Hindlimb muscle (tissue), 1 donor: ENCODE measurements around the gene CHPF2. TPM values are rescaled to one million over a fixed set of nuclear protein-coding genes. Genes with fewer than 3 reads are reported as not detected.

Source experiments
- DNase-seq: peaks from one replicate; pipeline ENCODE4 v3.0.0-alpha.2; 2013
- polyA plus RNA-seq: library from polyadenylated mRNA; unstranded; fragments of 120-200 nt; gene quantifications from one replicate; pipeline ENCODE4 v1.2.1, GENCODE V29; 2013; ENCODE audit not compliant: insufficient read length

CHPF2 gene
- 22.2 TPM for polyA plus RNA-seq

GRCh38 chr7:151232091-151232916, at the start of gene CHPF2:
CHPF2 (plus strand) TSS chr7:151232483; CDS start chr7:151234012, 1,529 bp downstream.
- peak; percentile 89 for DNase-seq

DNA sequence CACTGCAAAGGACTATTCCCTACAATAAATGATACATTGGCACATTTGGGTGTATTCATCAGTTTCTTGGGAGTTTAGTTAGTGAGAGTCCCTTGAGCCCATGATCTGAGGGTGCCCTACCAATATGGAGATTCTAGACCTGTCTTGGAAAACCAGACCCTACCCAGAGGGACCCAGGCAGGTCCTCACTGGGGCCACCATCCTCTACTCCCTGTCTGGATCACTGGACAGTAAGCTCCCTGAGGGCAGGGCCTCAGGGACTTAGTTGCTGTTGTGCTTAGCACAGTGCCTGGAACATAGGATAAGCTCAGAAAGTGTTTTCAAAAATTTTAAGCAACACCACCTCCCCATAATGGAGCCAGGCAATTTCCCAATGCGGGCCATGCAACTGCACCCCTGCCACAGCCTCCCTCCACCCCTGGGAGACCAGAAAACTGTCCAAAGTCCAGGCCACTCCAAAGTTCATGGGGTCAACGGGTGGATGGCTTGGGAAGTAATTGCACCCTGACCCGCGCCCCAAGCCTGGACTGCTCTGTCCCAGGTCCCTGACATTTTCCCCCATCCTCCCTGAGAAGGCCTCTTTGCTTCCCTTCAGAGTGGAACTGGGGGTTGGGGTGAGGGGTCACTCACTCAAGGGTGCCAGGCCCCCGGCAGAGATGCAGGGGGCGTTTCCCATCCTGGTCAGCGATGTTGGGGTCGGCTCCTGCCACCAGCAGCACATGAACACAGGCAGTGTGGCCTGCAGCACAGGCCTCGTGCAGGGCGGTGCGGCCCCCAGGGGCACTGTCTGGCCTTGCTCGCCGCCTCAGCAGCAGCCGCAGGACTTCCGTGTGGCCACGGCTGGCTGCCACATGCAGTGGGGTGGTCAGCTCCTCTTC, 46.3 kb upstream of the CHPF2 start:
- no peak for DNase-seq

- no peak for DNase-seq
These were observed 45.5 kb upstream of the CHPF2 start, which contains the start of gene ASB10 for GRCh38 chr7:151186640-151187408. ASB10 (minus strand) TSS chr7:151187250; CDS start chr7:151187130, 120 bp downstream.

DNA sequence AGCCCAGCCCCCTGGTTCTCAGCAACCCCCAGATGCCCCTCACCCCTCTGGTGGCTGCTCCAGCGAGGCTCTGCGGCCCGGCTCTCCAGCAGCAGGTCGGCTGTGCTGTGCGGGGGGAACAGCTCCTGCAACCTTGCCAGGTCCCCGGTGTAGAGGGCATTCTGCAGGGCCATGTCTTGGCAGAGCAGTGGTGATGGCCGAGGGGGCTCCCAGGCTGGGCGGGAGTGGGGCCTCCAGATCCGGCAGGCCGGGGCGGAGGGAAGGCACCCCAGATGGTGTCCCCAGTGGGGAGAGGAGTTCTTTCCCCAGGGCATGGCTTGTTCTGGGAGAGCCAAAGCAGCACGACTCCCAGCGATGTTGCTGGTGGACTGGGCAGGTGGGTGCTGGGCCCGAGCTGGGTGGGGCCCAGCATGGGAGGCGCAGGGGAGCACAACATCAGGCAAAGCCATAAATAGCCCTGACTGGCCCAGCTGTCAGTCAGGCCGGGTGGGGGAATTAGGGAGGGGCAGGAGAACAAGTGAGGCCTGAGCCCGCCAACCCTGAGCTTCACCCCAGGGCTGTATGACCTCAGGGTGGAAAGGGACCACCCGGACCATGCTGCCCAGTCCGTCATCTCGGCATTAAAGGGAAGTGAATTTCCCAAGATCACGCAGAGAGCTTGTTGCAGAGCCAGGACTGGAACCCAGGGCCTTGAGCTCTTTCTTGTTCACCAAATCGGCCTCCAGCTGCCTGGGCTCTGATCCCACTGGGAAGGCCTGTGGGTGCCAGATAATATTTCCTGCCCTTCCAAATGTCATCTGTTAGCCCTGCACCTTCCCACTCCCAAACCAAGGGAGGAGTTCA, 44.7 kb upstream of the CHPF2 start:
- DNase-seq = no peak

GRCh38 chr7:151188252-151188542, 44.1 kb upstream of the CHPF2 start:
- no peak for DNase-seq

- DNase-seq = no peak
These were observed 43.2 kb upstream of the CHPF2 start for GRCh38 chr7:151189038-151189437.

GRCh38 chr7:151191544-151191943, 40.7 kb upstream of the CHPF2 start:
- no peak for DNase-seq

GRCh38 chr7:151192002-151192539, 40.2 kb upstream of the CHPF2 start:
- no peak for DNase-seq

DNA sequence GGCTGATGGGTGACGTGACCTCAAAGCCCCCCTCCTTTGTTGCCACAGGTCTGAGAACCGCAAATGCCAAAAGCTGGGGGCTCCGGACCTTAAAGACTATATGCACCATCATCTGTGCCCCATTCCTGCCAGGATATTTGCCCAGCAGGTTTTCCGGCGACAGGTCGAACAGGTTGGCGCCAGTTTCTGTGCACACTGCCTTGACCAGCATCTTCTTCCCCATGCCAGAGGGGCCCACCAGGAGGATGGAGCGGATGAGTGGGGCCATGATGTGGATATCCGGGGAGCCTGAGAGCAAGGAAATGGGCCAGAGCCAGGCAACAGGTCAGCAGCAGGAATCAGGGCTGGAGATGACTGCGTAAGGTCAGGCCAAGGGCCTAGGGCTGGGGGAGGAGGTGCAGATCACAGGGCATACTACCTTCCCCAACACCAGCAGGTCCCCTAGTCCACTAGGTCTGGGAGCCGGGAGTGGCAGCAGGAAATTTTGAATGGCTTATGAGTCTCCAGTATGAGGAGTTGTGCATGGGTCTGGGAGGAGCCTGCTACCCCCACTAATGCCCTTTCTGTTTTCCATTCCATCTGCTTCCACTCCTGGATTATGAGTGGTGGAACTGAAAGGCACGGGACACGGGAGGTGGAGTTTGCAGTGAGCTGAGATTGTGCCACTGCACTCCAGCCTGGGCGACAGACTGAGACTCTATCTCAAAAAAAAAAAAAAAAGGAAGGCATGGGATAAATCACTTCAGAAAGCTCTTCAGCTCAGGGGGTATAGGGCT, 38.9 kb upstream of the CHPF2 start:
- no peak for DNase-seq

DNA sequence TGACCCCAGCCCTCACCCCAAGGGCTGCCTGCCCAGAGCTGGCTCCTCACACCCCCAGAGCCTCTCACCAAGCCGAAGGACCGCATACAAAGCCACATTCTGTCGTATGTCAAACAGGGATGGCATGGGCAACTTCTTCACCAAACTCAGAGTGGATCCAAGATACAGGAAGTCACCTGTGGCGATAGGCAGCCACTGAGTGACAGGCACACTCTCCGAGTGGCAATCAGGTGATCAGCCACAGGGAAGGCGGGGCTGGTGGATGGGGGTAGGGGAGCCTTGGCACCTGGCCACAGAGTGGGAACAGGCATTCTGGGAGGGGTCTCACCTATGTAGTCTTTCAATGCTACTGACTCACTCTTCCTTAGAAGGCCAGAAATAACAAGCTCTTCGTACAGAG, 38.1 kb upstream of the CHPF2 start:
- no peak for DNase-seq

GRCh38 chr7:151195616-151196450, 36.5 kb upstream of the CHPF2 start:
- no peak for DNase-seq

GRCh38 chr7:151197932-151198331, 34.4 kb upstream of the CHPF2 start:
- no peak for DNase-seq

DNA sequence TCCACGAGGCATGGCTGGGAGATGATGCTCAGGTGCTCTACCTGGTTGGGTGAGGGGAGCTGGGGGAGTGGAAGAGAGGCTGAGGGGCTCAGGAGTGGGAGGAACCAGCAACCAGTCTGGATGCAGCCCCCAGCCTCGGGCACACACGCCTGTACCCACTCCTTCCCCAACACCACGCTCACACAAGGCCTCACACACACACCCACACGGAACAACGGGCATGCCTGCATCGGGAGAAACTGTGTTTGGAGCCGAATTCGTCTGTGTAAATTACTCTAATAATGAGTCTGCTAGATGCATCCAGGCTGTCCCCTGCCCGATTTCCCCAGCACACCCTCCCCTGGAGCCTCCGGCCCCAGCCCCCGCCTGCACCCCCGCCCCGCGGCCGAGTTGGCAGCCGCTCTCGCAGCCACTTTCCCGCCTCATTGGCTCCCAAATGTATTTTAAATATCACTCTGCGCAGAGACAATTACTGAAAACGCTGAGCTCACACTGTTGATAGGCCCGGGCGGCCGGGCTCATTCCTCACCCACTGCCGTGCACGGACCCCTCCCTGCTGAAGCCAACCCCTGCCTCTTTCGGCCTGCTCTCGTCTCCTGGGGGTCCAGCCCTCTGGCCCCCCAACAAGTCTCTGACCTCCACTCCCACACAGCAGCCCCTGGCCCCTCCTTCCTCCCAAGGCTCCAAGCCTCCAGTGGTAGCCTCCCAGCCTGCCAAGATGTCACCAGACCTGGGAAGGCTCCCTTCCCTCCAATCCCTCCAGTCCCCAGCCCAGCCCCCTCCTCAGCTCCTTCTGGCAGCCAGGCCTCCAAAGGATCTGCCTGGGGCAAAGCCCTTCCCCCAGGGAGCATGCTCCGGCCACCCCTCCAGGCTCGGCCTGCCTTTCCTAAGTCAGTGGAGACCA, 33.1 kb upstream of the CHPF2 start:
- DNase-seq = peak; percentile 17

DNA sequence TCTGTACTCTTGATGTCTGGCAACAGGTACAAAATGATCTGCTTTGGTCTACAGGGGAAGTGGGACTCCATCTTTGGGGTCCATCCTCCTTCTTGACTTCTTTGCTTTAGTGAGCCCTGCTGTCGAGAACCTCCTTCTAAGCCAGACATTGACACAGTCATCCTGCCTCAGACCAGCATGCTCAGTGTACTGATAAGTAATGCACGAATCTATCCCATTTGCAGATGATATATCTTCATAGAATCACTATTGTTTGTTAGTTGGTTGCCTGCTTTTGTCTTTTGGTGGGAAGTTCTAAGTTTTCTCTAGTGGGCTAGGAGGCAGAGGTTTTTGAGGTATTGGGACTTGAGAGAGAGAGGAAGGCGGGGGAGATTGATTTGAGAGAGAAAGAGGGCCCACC, 30.9 kb upstream of the CHPF2 start:
- no peak for DNase-seq

DNA sequence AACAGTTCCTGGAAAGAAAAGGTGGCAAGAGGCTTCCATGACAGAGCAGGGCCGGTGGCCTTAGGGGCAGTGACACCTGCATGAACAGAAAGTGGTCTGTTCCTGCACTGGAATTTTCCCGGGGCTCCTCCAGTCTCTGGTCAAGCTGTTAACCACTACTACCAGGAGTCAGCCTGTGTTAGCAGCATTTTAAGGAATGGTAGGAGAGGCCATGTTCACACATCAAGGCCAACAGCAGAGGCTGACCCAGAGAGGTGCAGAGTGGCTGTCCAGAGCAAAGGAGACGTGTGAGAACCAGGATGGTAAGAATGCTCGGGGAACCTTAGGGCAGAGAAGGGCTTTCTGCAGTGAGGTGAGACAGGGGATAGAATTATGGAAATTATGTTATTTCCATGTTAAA, 30.5 kb upstream of the CHPF2 start:
- no peak for DNase-seq

GRCh38 chr7:151202836-151203235, 29.4 kb upstream of the CHPF2 start:
- DNase-seq = no peak

GRCh38 chr7:151204383-151205032, 27.8 kb upstream of the CHPF2 start:
- DNase-seq = no peak

- DNase-seq = no peak
These were observed 26.6 kb upstream of the CHPF2 start for GRCh38 chr7:151205730-151206129.
